NCI-H1092 treated with DMSO at 0.1 percent for 48 hours (cell line): ENCODE results near the gene DEF6.

Experiments used
- DNase-seq: peaks from one replicate; lab custom pipeline; 2025; lab: John Stamatoyannopoulos, UW

Gene DEF6

GRCh38 chr6:35351422-35351821 is 53.8 kb downstream of the DEF6 start:
- DNase-seq: no peak

- no peak for DNase-seq
Measured at GRCh38 chr6:35352735-35353134, 55.1 kb downstream of the DEF6 start.

- no peak for DNase-seq
Measured at GRCh38 chr6:35354361-35355135, 56.9 kb downstream of the DEF6 start.

GRCh38 chr6:35356391-35356790 is 58.8 kb downstream of the DEF6 start:
- no peak for DNase-seq

- DNase-seq: no peak
Measured at GRCh38 chr6:35357677-35358076, 60.1 kb downstream of the DEF6 start.

GRCh38 chr6:35358086-35358485 is 60.5 kb downstream of the DEF6 start:
- DNase-seq: no peak

- no peak for DNase-seq
Measured at GRCh38 chr6:35359346-35359743, 61.7 kb downstream of the DEF6 start.

- no peak for DNase-seq
Measured at GRCh38 chr6:35359744-35360348, 62.2 kb downstream of the DEF6 start.

- DNase-seq: no peak
Measured at GRCh38 chr6:35360349-35361138, 62.9 kb downstream of the DEF6 start.

- no peak for DNase-seq
Measured at GRCh38 chr6:35362200-35362599, 64.6 kb downstream of the DEF6 start.

GRCh38 chr6:35363293-35363750 is 65.7 kb downstream of the DEF6 start:
- DNase-seq: no peak

GRCh38 chr6:35365594-35366203 is 68.1 kb downstream of the DEF6 start:
- DNase-seq: no peak

GRCh38 chr6:35366204-35366596 is 68.6 kb downstream of the DEF6 start:
- no peak for DNase-seq

- DNase-seq: no peak
Measured at GRCh38 chr6:35367646-35368037, 70.0 kb downstream of the DEF6 start.

- DNase-seq: no peak
Measured at GRCh38 chr6:35368038-35368887, 70.6 kb downstream of the DEF6 start.

- no peak for DNase-seq
Measured at GRCh38 chr6:35370124-35370741, 72.6 kb downstream of the DEF6 start.

GRCh38 chr6:35370785-35371493 is 73.3 kb downstream of the DEF6 start:
- DNase-seq: no peak
